Activated CD8-positive, alpha-beta memory T cell treated with anti-CD3 and anti-CD28 coated beads, Interleukin-2, amount 10 ng/mL, durations not matched to agents 7 days and 5 days (primary cell): Measurements from ENCODE around the gene PDLIM7. TPM values are rescaled to one million over a fixed set of nuclear protein-coding genes. Genes with fewer than 3 reads are reported as not detected.

Experiments
- ATAC-seq: fragments of 150-1000 bp; cut with Tn5 transposase; one replicate; pipeline ENCODE4 v1.10.0; 2021; ENCODE audit warnings: moderate library complexity
- CTCF ChIA-PET: fragments of 350-600 bp; sonication (Branson Sonifier 250); formaldehyde crosslinking; loops from one replicate; lab custom pipeline; 2021; ENCODE audit warnings: antibody characterized with exemption; lab: Charles Lee
- DNase-seq: peaks from one replicate; pipeline ENCODE4 v3.0.0-alpha.2; 2020
- H3K27ac Mint-ChIP-seq: one replicate; pipeline ENCODE4 v1.8.0; 2021; ENCODE audit warnings: mild to moderate bottlenecking, mixed read lengths
- H3K27me3 Mint-ChIP-seq: one replicate; pipeline ENCODE4 v1.8.0; 2021; ENCODE audit warnings: mixed read lengths
- H3K36me3 Mint-ChIP-seq: one replicate; pipeline ENCODE4 v1.8.0; 2021; ENCODE audit warnings: mild to moderate bottlenecking, mixed read lengths
- H3K4me1 Mint-ChIP-seq: one replicate; pipeline ENCODE4 v1.8.0; 2021; ENCODE audit warnings: mixed read lengths
- H3K4me3 Mint-ChIP-seq: one replicate; pipeline ENCODE4 v1.8.0; 2021; ENCODE audit warnings: mild to moderate bottlenecking, moderate library complexity, mixed read lengths
- H3K9me3 Mint-ChIP-seq: one replicate; pipeline ENCODE4 v1.8.0; 2022; ENCODE audit warnings: low read depth, mixed read lengths
- total RNA-seq, 2 experiments: library from RNA; stranded (reverse); gene quantifications; one replicate each; pipeline ENCODE4 v1.2.3, GENCODE V29; 2021

PDLIM7 gene
- total RNA-seq, 2 experiments from 2014 or later: 72.9 to 81.2 TPM

DNA sequence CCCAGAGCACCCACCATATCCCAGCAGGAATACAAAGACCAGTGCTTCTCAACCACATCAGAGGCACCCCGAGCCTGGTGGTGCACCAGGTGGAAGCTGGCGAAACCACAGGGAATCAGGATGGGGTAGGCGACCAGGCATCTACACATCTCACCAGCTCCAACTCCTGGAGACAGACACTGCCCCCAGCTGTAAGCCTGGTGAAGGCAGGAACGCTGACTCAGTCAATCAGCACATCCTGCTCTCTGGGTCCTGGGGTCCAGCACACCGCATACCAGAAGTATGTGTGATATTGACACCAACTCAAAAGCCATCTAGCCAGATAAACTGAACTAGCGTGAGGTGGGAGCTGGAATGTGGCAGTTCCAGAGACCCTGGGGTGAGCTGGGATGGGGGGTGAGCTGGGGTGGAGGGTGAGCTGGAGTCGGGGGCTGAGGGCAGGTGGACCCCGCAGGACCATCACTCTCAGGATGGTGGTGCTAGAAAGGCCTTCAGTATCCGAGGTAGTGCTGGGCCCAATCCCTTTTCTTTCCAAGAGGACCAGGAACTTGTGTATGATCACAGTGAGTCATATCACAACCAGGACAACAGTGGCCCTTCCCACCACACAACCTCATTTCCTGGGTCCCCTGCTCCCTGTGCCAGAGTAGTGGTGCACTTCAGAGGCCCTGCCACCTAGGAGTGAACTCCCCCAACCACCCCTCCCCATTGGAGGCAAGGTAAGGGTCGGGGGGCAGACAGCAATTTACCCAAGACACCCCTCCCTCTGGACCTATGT is 26.5 kb downstream of the PDLIM7 start:
- DNase-seq (no peak), ATAC-seq (peak; percentile 0)
- no peaks in the 10 kb centered on the region for H3K9me3 Mint-ChIP-seq
- H3K4me1 Mint-ChIP-seq: peaks cover 45% of the 10 kb centered on the region
- CTCF ChIA-PET: interaction anchor here (1.0 to 9.1 kb wide), 12 partner anchors 8 to 113 kb away, joined by 3 to 136 read pairs (median 6); partner anchors contain the start of genes PDLIM7, PRR7 and RGS14
- H3K36me3 Mint-ChIP-seq: peaks cover 11% of the 10 kb centered on the region
- H3K27me3 Mint-ChIP-seq: no peaks in the 10 kb centered on the region
- peak overlapping the region; percentile 77 for H3K4me3 Mint-ChIP-seq
- H3K27ac Mint-ChIP-seq: peak overlapping the region; percentile 91

DNA sequence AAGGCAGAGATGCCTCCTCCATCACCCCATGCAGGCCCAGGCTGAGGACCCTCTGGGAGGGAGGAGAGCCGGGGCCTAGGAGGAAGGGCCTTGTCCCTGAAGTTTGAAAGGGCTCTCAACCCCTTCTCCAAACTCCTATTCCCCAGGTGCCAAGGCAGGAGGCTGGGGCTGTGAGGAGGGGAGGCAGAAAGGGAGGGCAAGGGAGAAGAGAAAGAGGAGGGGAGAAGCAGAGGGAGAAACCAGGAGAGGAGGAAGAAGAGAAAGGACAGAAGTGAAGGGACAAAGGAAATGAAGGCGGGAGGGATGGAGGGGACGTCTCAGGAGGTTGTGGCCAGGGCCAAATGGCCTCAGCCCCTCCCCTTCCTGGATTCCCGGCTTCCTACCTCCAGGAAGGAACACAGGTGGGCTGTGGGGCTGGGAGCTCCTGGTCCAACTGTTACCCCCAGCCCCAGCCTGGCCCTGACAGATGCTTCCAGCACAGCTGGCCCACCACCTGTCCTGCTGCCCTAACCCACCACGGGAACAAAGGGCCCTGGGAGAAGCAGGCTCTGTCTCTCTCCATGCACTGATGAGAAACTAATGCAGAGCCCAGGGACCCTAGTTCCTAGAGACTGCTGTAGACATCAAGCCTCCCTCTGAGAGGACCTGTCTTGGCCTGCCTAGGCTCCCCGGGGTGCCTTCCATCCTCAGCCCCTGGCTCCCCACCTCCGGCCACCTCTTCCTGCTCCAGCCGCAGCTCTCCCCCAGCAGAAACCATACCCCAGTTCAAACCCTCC is 27.5 kb downstream of the PDLIM7 start:
- Mint-ChIP-seq H3K27me3 (no peaks in the 10 kb centered on the region), H3K4me3 (no peak overlapping the region), H3K4me1 (peaks cover 38% of the 10 kb centered on the region), H3K27ac (peak overlapping the region; percentile 91), H3K9me3 (no peaks in the 10 kb centered on the region), H3K36me3 (peaks cover 19% of the 10 kb centered on the region)
- CTCF ChIA-PET: interaction anchor here (0.9 to 9.1 kb wide), 7 partner anchors 11 to 160 kb away, joined by 3 to 136 read pairs (median 6); partner anchors contain the start of gene PDLIM7
- ATAC-seq (no peak), DNase-seq (no peak)

GRCh38 chr5:177468685-177469628 is 28.4 kb downstream of the PDLIM7 start:
- Mint-ChIP-seq H3K27me3 (no peaks in the 10 kb centered on the region), H3K27ac (peak overlapping the region; percentile 36), H3K4me3 (no peak overlapping the region), H3K9me3 (no peaks in the 10 kb centered on the region), H3K4me1 (peaks cover 30% of the 10 kb centered on the region), H3K36me3 (peaks cover 19% of the 10 kb centered on the region)
- CTCF ChIA-PET: interaction anchor here (0.9 to 9.1 kb wide), 6 partner anchors 11 to 159 kb away, joined by 3 to 136 read pairs (median 7); partner anchors contain the start of gene PDLIM7
- ATAC-seq: no peak
- DNase-seq: no peak

DNA sequence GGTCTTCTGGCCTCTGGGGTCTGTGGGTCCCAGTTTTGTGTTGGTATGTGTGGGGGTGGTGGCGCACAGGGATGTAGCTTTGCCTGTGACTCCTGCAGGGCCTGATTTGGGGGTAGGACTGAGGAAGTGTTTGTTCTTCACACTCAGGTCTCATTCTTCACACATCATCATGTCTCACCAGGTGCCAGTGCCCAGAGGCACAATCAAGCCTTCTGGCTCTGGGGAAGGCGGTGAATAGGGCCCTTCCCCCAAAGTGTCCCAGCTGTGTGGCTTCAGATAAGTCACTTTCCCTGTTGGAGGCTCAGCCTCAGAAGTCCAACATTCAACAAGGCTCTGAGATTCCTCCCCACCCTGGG is 29.1 kb downstream of the PDLIM7 start:
- Mint-ChIP-seq H3K27me3 (no peaks in the 10 kb centered on the region), H3K4me1 (peaks cover 32% of the 10 kb centered on the region), H3K4me3 (no peak overlapping the region), H3K27ac (peak overlapping the region; percentile 18), H3K36me3 (peaks cover 19% of the 10 kb centered on the region), H3K9me3 (no peaks in the 10 kb centered on the region)
- CTCF ChIA-PET: interaction anchor here (2.2 to 9.1 kb wide), 3 partner anchors 11 to 30 kb away, joined by 9 to 136 read pairs (median 53); partner anchors contain the start of gene PDLIM7
- ATAC-seq (no peak), DNase-seq (no peak)

- Mint-ChIP-seq H3K36me3 (peaks cover 19% of the 10 kb centered on the region), H3K27ac (no peak overlapping the region), H3K4me1 (peaks cover 41% of the 10 kb centered on the region), H3K9me3 (no peaks in the 10 kb centered on the region), H3K4me3 (no peak overlapping the region), H3K27me3 (no peaks in the 10 kb centered on the region)
- DNase-seq (no peak), ATAC-seq (no peak)
- CTCF ChIA-PET: interaction anchor here (1.1 to 6.2 kb wide), 2 partner anchors 13 to 77 kb away, joined by 4 to 53 read pairs; no protein-coding TSS in a partner anchor
Measured at GRCh38 chr5:177467436-177467835, 30.0 kb downstream of the PDLIM7 start.

DNA sequence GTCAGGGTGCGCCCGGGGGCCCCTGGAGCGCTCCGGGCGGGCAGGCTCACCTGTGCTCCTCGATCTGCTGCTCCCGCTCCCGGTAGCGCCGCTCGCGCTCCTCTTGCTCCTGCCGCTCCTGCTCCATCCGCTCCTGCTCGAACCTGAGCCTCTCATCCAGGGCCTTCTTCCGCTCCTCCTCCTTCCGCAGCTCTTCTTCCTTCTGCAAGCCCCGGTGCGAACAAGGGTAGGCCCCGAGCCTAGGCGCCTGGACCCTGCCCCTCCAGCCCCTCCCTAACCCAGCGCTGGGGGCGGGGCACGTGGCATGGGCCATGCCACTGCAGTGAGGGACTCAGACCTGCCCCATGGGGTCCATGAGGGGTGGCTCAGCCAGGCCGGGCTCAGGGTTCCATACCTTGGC is 30.5 kb downstream of the PDLIM7 start:
- ATAC-seq (no peak), DNase-seq (no peak)
- H3K4me3 Mint-ChIP-seq: no peak overlapping the region
- H3K27ac Mint-ChIP-seq: no peak overlapping the region
- CTCF ChIA-PET: interaction anchor here (1.1 to 2.6 kb wide), 5 partner anchors 10 to 76 kb away, joined by 3 to 16 read pairs (median 6); no protein-coding TSS in a partner anchor
- H3K4me1 Mint-ChIP-seq: peaks cover 43% of the 10 kb centered on the region
- peaks cover 19% of the 10 kb centered on the region for H3K36me3 Mint-ChIP-seq
- no peaks in the 10 kb centered on the region for H3K27me3 Mint-ChIP-seq
- H3K9me3 Mint-ChIP-seq: no peaks in the 10 kb centered on the region

GRCh38 chr5:177465044-177465443 is 32.4 kb downstream of the PDLIM7 start:
- peaks cover 32% of the 10 kb centered on the region for H3K4me1 Mint-ChIP-seq
- no peaks in the 10 kb centered on the region for H3K9me3 Mint-ChIP-seq
- ATAC-seq (no peak), DNase-seq (no peak)
- CTCF ChIA-PET: interaction anchor here (1.1 to 2.6 kb wide), 4 partner anchors 8 to 76 kb away, joined by 4 to 16 read pairs (median 9); no protein-coding TSS in a partner anchor
- no peak overlapping the region for H3K27ac Mint-ChIP-seq
- no peaks in the 10 kb centered on the region for H3K27me3 Mint-ChIP-seq
- H3K4me3 Mint-ChIP-seq: no peak overlapping the region
- H3K36me3 Mint-ChIP-seq: peaks cover 23% of the 10 kb centered on the region

DNA sequence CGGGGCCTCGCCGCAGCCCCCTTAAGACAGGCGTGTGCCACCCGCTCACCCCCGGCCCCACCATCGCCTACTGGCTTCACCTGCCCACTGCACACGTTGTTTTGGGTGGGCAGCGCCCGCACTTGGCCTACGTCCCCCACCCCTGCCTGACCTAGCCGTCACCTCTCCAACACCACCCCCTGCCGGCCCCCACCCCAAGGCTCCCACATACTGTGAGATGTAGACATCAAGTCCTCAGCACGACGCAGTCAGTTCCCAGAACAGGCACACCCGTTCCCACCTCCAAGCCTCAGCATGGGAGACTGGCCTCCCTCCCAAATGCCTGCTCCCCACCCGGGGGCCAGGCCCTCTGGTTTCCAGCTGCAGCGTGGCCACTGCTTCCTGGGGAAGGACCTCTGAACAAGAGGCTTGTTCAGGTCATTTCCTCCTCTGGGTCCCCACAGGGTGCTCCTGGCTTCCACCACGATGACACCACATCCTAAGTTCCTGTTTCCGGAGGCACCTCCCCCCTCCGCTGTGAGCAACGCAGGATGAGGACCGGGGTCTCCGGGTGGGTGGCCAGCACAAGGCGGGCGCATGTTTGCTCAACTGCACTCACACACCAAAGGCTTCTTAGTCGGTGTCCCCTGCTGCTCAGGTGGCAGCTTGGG is 35.3 kb downstream of the PDLIM7 start:
- Mint-ChIP-seq H3K36me3 (peaks cover 21% of the 10 kb centered on the region), H3K4me1 (peaks cover 32% of the 10 kb centered on the region), H3K4me3 (no peak overlapping the region), H3K9me3 (no peaks in the 10 kb centered on the region), H3K27ac (peak overlapping the region; percentile 84), H3K27me3 (no peaks in the 10 kb centered on the region)
- CTCF ChIA-PET: interaction anchor here (0.9 to 13.4 kb wide), 5 partner anchors 10 to 59 kb away, joined by 3 to 193 read pairs (median 9); partner anchors contain the start of gene PDLIM7
- ATAC-seq (peak; percentile 17), DNase-seq (peak; percentile 59)

DNA sequence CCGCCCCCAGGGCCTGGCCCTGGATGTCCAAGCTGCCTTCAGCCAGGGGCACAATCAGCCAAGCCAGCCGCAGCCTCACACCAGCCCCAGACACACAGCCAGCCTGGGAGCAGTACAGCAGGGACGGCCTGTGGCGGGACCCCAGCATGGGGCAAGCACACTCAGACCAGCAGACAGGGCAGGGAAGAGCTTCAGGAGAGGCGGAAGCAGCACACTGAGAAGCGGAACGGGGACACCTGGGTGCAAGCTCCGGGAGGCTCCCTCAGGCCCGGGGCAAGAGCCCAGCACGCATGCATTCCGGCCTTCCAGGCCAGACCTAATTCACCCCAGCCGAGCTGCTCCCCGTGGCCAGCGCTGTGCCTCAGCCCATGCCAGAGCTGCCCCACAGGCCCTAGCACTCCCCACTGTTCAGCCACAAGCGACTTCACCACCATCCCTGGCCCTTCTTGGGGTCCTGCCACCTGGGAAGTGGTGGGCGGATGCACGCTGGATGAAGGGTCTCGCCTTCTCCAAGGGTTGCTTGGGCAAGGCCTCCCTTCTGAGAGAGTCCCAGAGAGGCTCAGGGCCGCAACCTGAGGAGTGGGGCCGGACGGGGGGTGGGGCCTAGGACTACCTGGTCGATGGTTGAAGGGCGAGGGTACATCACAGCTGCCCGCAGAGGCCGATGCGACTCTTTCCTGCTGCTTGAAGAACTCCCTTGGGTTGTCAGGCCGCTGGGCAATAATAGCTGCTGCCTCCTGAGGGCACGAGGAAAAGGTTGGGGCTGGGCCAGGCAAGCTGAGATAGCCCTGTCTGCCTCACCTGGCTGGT is 37.4 kb downstream of the PDLIM7 start:
- CTCF ChIA-PET: interaction anchor here (0.7 to 25.5 kb wide), 7 partner anchors 13 to 503 kb away, joined by 3 to 717 read pairs (median 35); partner anchors contain the start of genes DBN1, F12, PDLIM7 and PFN3

DNA sequence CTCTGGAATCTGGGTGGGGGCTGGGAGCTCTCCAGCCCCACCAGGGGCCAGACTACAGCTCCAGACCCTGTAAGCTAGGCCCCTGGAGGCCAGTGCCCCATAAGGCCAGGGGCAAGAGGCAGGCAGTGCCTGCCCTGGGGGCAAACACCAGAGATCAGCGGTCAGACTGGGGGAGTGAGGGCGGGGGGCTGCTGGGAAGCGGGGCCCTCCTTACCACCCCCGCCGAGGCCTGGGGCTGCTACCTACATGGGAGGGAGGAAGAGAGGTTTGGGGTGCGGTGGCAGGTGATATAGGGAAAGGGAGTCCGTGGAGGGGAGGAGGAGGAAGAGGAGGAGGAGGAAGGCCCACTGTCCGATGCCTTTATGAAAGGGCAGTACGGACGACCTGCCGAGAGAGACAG is 38.0 kb downstream of the PDLIM7 start:
- Mint-ChIP-seq H3K27ac (no peak overlapping the region), H3K4me3 (no peak overlapping the region), H3K4me1 (peaks cover 35% of the 10 kb centered on the region), H3K27me3 (no peaks in the 10 kb centered on the region), H3K9me3 (no peaks in the 10 kb centered on the region), H3K36me3 (peaks cover 7% of the 10 kb centered on the region)
- DNase-seq (no peak), ATAC-seq (no peak)
- CTCF ChIA-PET: interaction anchor here (0.6 to 25.5 kb wide), 8 partner anchors 13 to 88 kb away, joined by 3 to 717 read pairs (median 24); partner anchors contain the start of genes DBN1, F12, PDLIM7 and PFN3

More for the DNA sequence above, 37.4 kb downstream of the PDLIM7 start:
- Mint-ChIP-seq H3K4me3 (no peak overlapping the region), H3K36me3 (peaks cover 7% of the 10 kb centered on the region), H3K27ac (no peak overlapping the region), H3K4me1 (peaks cover 36% of the 10 kb centered on the region), H3K27me3 (no peaks in the 10 kb centered on the region), H3K9me3 (no peaks in the 10 kb centered on the region)
- ATAC-seq (no peak), DNase-seq (no peak)

DNA sequence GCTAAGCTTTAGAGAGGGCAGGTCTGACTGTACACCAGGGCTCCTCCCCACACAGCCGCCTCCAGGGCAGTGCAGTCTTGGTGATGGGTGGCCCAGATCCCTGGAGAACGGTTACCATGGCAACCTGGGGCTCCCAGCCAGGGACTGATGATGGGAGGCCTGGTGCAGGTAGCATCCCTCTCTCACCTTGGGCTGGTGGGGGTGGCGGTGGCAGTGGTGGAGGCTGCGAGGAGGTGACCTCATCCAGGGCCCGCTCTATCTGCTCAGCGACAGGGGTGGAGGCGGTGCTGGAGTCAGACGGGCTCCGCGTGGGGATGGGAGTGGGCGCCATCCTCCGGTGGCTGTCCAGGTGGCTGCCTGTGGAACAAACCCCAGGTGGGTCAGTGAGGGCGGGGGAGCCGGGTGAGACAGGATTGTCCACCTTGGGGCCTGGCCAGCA is 38.5 kb downstream of the PDLIM7 start:
- Mint-ChIP-seq H3K4me3 (no peak overlapping the region), H3K36me3 (peaks cover 7% of the 10 kb centered on the region), H3K27ac (no peak overlapping the region), H3K9me3 (no peaks in the 10 kb centered on the region), H3K4me1 (peaks cover 37% of the 10 kb centered on the region), H3K27me3 (no peaks in the 10 kb centered on the region)
- ATAC-seq: no peak
- CTCF ChIA-PET: interaction anchor here (0.6 to 25.5 kb wide), 7 partner anchors 14 to 88 kb away, joined by 3 to 717 read pairs (median 35); partner anchors contain the start of genes DBN1, F12, PDLIM7 and PFN3
- DNase-seq: no peak
